ENCODE measurements around the gene RNF26. TPM values are rescaled to one million over a fixed set of nuclear protein-coding genes. Genes with fewer than 3 reads are reported as not detected.

The RNF26 gene
- total RNA-seq, 1 experiment from 2014 or later = 45.6 TPM

GRCh38 chr11:119366690-119367620 is 32.6 kb downstream of the RNF26 start:
- Histone ChIP-seq H3K4me3 (replicated peaks in 1 of 2; ENCODE audit: low read depth in 1 of 2, low read length in 2 of 2) (no peak overlapping the region), H2AFZ (ENCODE audit: low read depth, low read length, poor library complexity, severe bottlenecking) (no peak overlapping the region), H3K4me1 (ENCODE audit: control insufficient read depth in 1 of 2, insufficient read depth in 2 of 2, low read length in 2 of 2) (peaks cover 42 to 65% of the 10 kb centered on the region in 2 experiments), H3K79me2 (ENCODE audit: insufficient read depth, low read length) (no peaks in the 10 kb centered on the region), H3K36me3 (ENCODE audit: control insufficient read depth in 1 of 2, insufficient read depth in 2 of 2, low read length in 2 of 2) (no peaks in the 10 kb centered on the region), H3K9me2 (ENCODE audit: insufficient read depth) (no peaks in the 10 kb centered on the region), H3K27me3 (ENCODE audit: insufficient read depth, low read length) (peaks cover 6% of the 10 kb centered on the region; the same call in 1 of the 2 replicates), H3K27ac (ENCODE audit: low read depth, low read length) (no peak overlapping the region), H3K9me3 (ENCODE audit: control insufficient read depth in 1 of 2, insufficient read depth in 1 of 2, low read depth in 1 of 2, low read length in 2 of 2) (no peaks in the 10 kb centered on the region), H3K4me2 (ENCODE audit: low read length) (no peak overlapping the region), H3K9ac (ENCODE audit: low read length) (no peak overlapping the region), H4K20me1 (ENCODE audit: insufficient read depth) (no peaks in the 10 kb centered on the region)
- ChIA-PET CTCF (interaction anchor here (2.2 to 3.4 kb wide), 2 partner anchors 11 to 14 kb away, joined by 16 to 24 read pairs; partner anchors contain the start of gene USP2), POLR2A (interaction anchor here (0.6 kb wide), 1 partner anchor 795 kb away, joined by 5 read pairs; the partner anchor contains the start of gene ARCN1), RAD21 (ENCODE audit: low non-redundant PET in 1 of 2, low total read pairs in 2 of 2, uncharacterized antibody in 2 of 2, unreplicated experiment in 2 of 2) (no interaction called here)
- no peak for TF ChIP-seq RAD21 (IDR thresholded peaks at IDR 0.05; ENCODE audit: low read depth)
- no peak for TF ChIP-seq POLR2AphosphoS5 (IDR thresholded peaks at IDR 0.05; ENCODE audit: low read depth, low read length)
- no peak for TF ChIP-seq CEBPB (IDR thresholded peaks at IDR 0.05; ENCODE audit: low read depth)
- no peak for TF ChIP-seq SRF (IDR thresholded peaks at IDR 0.05; ENCODE audit: low read depth)
- BruUV-seq (replicated peaks) = no TSS peak
- intact Hi-C loops (cut with micrococcal nuclease) = no loop called here
- ATAC-seq = no peak
- DNase-seq (ENCODE audit: low read depth, low spot score) = no peak

- Histone ChIP-seq H3K9me3 (ENCODE audit: control insufficient read depth in 1 of 2, insufficient read depth in 1 of 2, low read depth in 1 of 2, low read length in 2 of 2) (no peaks in the 10 kb centered on the region), H3K36me3 (ENCODE audit: control insufficient read depth in 1 of 2, insufficient read depth in 2 of 2, low read length in 2 of 2) (no peaks in the 10 kb centered on the region), H3K4me2 (ENCODE audit: low read length) (no peak overlapping the region; the same call in 1 of the 2 replicates), H3K27ac (ENCODE audit: low read depth, low read length) (no peak overlapping the region), H3K79me2 (ENCODE audit: insufficient read depth, low read length) (no peaks in the 10 kb centered on the region), H3K9me2 (ENCODE audit: insufficient read depth) (no peaks in the 10 kb centered on the region), H3K27me3 (ENCODE audit: insufficient read depth, low read length) (peaks cover 6% of the 10 kb centered on the region; the same call in 1 of the 2 replicates), H3K4me3 (replicated peaks in 1 of 2; ENCODE audit: low read depth in 1 of 2, low read length in 2 of 2) (no peak overlapping the region), H3K9ac (ENCODE audit: low read length) (no peak overlapping the region), H4K20me1 (ENCODE audit: insufficient read depth) (no peaks in the 10 kb centered on the region), H3K4me1 (ENCODE audit: control insufficient read depth in 1 of 2, insufficient read depth in 2 of 2, low read length in 2 of 2) (peaks cover 38 to 58% of the 10 kb centered on the region in 2 experiments), H2AFZ (ENCODE audit: low read depth, low read length, poor library complexity, severe bottlenecking) (no peak overlapping the region)
- ChIA-PET RAD21 (ENCODE audit: low non-redundant PET in 1 of 2, low total read pairs in 2 of 2, uncharacterized antibody in 2 of 2, unreplicated experiment in 2 of 2) (interaction anchor here in 1 of 2 experiments (0.6 to 1.4 kb wide), 2 partner anchors 12 to 223 kb away, joined by 3 read pairs; no protein-coding TSS in a partner anchor), CTCF (interaction anchor here (1.3 to 3.4 kb wide), 4 partner anchors 12 to 30 kb away, joined by 4 to 24 read pairs (median 12); partner anchors contain the start of gene USP2), POLR2A (no interaction called here)
- DNase-seq (ENCODE audit: low read depth, low spot score) (no peak), ATAC-seq (no peak)
- intact Hi-C loops (cut with micrococcal nuclease) = no loop called here
- TF ChIP-seq SP1 (IDR thresholded peaks at IDR 0.05; ENCODE audit: low read depth) (no peak), YY1 (IDR thresholded peaks at IDR 0.05; ENCODE audit: extremely low read depth, insufficient replicate concordance, low read depth, low read length) (no peak), SRF (IDR thresholded peaks at IDR 0.05; ENCODE audit: low read depth) (no peak), CEBPB (IDR thresholded peaks at IDR 0.05; ENCODE audit: low read depth) (no peak), MAX (IDR thresholded peaks at IDR 0.05) (no peak), CTCF (IDR thresholded peaks at IDR 0.05 in 2 of 3, conservative IDR thresholded peaks at IDR 0.05 in 1 of 3; ENCODE audit: borderline replicate concordance in 1 of 3, insufficient read depth in 1 of 3, low read depth in 2 of 3, low read length in 2 of 3) (no peak)
- no TSS peak for BruUV-seq (replicated peaks)
Measured at GRCh38 chr11:119367661-119368120, 33.4 kb downstream of the RNF26 start.

Data from HCT116 (cell line).